Muscle of arm (tissue), 12 donors: ENCODE data around the gene MGAT4C. TPM values are rescaled to one million over a fixed set of nuclear protein-coding genes. Genes with fewer than 3 reads are reported as not detected.
"Not testable (repeated sequence)": the region's sequence is repeated elsewhere in the genome, so short reads cannot be mapped to it uniquely, and the experiment has no call there.

Experiments
- DNase-seq: peaks from one replicate; pipeline ENCODE4 v3.0.0-alpha.2; 2013
- polyA plus RNA-seq, 12 donors: library from polyadenylated mRNA; unstranded; fragments of 120-200 nt; gene quantifications; one replicate each; pipeline ENCODE4 v1.2.1, GENCODE V29; 2013; ENCODE audit not compliant: insufficient read length in 12 of 12

Gene MGAT4C
- polyA plus RNA-seq, 12 donors, result 0.38 to 2.2 (median 0.91) TPM; not detected in 2

DNA sequence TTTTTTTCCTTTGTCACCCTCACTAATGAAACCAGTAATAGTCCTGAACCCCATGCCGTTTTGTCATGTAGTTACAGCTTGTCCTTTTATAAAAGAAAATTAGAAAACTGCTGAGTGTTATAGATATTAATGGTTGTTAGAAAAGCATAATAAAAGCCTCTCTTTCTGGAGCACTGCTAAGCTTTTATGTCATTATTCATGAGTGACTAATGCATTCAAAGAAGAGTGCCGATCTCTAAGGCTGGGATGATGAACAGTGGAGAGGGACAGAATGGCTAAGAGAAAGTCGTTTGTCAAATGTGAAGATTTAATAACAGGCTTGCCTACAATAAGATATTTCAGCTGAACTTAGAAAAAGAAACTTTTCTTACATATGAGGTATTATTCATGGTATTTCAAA, 121.6 kb downstream of the MGAT4C start:
- no peak for DNase-seq

DNA sequence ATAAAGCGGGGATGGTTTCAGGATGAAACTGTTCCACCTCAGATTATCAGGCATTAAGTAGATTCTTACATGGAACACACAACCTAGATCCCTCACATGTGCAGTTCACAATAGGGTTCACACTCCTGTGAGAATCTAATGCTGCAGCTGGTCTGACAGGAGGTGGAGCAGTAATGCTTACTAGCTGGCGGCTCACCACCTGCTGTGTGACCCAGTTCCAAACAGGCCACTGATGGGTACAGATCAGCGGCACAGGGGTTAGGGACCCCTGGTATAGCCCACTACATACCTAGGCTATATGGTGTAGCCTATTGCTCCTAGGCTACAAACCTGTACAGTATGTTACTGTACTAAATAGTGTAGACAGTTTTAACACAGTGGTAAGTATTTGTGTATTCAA, 129.3 kb downstream of the MGAT4C start:
- DNase-seq, result not testable (repeated sequence)

GRCh38 chr12:86122846-86123468, 133.2 kb downstream of the MGAT4C start:
- no peak for DNase-seq

DNA sequence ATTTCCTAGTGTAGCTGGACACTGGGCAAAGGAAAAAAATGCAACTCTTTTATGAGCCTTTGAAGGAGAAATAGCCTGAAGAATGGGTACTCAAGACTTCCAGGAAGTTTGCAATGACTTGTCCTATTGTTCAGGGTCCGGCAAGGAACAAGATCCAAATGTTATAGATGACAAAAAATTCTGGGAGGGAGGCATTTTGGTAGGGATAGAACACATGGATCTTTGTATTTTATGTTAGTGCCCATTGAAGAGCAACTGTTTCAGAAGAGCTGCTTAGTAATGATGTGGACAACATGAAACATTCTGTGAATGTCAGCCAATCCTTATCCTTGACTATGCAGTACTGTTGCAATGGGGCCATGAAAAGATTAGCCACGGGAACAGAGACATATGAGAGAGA, 138.0 kb downstream of the MGAT4C start:
- no peak for DNase-seq

GRCh38 chr12:86117711-86118110, 138.5 kb downstream of the MGAT4C start:
- no peak for DNase-seq

GRCh38 chr12:86104087-86104486, 152.1 kb downstream of the MGAT4C start:
- DNase-seq, result no peak

DNA sequence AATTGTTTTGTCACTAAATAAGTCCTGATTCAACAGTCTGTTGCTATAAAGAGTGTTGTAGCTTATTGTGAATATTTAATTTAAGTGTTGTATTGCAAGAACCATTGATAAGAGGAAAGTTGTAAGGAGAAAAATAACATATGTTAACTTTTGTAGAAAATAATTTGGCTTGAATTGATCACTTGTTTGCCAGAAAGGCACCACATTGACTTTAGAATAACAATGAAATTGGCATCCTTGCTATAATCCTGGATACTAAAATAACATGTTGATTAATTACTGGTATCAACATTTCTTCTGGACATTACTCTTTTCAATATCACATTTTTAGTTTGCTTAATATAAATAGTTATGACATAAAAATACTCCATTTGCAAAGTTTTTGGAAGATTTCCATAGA, 159.0 kb downstream of the MGAT4C start:
- DNase-seq, result no peak

- no peak for DNase-seq
Observed at GRCh38 chr12:86091681-86092080, 164.5 kb downstream of the MGAT4C start.

- DNase-seq, result no peak
Observed at GRCh38 chr12:86081843-86082242, 174.3 kb downstream of the MGAT4C start.

DNA sequence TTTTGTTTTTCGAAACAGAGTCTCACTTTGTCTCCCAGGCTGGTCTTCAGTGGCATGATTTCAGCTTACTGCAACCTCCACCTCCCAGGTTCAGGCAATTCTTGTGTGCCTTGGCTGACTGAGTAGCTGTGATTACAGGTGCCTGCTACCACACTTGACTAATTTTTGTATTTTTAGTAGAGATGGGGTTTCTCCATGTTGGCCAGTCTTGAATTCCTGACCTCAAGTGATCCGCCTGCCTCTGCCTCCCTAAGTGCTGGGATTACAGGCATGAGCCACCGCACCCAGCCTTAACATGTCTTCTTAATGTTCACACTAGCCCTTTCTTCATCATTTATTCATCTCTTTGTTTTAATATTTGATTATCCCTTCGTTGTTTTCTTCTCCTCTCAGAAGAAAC, 197.1 kb downstream of the MGAT4C start:
- DNase-seq, result not testable (repeated sequence)

DNA sequence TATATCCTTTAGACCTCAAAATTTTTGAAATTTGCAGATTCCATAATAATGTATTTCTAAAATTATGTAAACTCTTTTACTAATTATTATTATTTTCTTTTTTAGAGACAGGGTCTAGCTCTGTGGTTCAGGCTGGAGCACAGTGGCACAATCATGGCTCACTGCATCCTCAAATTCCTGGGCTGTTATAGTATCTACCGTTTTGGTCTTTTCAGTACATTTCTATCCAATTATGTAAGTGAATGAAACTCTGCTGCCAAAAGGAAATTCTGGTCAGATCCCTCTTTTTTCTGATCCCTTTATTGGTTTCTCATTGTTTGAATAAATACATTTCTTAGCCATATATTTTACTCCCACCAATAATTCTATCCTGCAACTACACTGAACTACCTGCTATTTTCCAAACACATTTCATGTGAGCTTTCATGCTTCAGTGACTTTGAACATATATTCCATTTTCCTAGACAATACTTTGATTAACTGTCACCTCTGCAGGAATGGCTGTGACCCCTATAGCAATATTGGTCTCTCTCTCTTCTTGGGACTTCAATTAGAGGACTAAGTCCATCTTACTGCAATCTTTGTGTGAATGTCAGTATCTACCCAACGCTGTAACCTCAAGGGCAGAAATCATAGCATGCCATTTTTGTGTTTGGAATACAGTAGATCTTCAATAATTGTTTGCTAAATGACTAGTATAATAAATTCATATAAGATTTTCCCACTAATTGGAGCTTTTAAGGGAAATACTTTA, 198.9 kb downstream of the MGAT4C start:
- DNase-seq, result no peak

DNA sequence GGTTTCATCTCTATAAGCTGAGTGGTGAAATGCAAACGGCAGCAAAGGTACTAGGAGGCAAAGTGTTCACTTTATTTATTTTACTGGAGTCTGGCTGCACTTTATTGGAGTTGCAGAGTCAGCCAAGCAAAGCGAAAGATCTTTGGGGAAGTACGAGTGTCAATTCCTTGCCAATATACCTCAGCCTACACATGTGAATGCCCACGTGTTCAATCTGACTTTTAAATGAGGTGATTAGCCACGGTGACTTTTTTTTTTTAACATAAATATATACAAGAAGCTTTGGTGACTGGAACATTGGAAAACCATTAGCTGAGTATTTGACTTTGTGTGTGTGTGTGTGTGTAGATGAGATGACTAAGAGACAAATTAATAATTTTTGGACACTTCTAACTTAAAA, 203.3 kb downstream of the MGAT4C start:
- DNase-seq, result no peak

DNA sequence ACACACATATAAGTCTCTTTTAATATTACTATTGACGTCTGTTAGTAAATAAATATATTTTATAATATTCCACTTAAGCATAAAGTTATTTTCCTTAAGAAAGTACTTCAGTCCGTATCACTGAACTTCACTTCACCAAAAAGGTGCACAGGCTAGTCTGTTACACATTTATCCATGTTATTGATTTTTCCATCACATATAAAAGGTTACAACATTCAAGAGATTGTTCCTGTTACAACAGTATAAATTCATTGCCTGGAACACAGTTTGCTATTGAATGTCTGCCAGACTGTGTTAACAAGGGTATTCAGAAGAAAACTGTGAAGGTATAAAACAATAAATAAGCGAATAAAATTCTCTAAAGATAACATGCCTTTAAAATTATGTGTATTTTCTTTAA, 206.2 kb downstream of the MGAT4C start:
- DNase-seq, result no peak

- DNase-seq, result no peak
Observed at GRCh38 chr12:86044396-86044795, 211.8 kb downstream of the MGAT4C start.

- no peak for DNase-seq
Observed at GRCh38 chr12:86042062-86042461, 214.1 kb downstream of the MGAT4C start.

- DNase-seq, result no peak
Observed at GRCh38 chr12:86018361-86018760, 237.8 kb downstream of the MGAT4C start.

GRCh38 chr12:86015026-86015425, 241.2 kb downstream of the MGAT4C start:
- no peak for DNase-seq

GRCh38 chr12:86006727-86007126, 249.5 kb downstream of the MGAT4C start:
- DNase-seq, result no peak

GRCh38 chr12:85998074-85998473, 258.1 kb downstream of the MGAT4C start:
- no peak for DNase-seq

DNA sequence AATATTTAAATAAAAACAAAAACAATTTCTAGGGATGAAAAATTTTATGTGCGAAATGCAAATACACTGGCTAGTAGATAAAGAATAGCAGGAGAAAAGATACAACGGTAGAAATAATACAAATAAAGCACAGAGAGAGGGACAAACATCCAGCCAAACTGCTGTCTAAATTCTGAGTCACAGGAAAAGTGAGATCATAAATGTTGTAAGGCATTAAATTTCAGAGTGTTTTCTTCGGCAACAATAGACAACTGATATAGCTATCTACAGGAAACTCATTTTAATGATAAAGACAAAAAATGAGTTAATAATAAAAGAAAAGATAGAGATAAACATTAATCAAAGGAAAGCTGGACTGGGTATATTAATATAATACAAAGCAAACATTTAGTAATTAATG, 259.9 kb downstream of the MGAT4C start:
- no peak for DNase-seq

- no peak for DNase-seq
Observed at GRCh38 chr12:85993746-85994145, 262.4 kb downstream of the MGAT4C start.

DNA sequence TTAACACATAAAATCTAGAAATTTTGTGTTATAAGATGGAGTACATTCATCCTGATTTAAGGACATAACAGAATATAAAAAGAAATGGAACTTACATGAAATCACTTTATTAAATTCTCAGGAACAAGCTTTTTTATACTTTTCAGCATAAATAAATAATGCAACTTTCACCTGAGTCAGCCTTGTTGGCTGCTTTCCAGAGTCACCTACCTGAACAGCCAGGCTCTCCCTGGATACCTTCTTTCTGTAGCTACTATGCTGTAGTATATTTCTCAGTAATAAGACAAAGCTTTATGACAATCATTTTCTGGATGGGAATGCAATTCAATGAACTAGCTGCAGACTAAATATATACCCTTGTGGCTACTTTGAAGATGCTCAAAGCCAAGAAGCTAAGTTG, 270.2 kb downstream of the MGAT4C start:
- no peak for DNase-seq

DNA sequence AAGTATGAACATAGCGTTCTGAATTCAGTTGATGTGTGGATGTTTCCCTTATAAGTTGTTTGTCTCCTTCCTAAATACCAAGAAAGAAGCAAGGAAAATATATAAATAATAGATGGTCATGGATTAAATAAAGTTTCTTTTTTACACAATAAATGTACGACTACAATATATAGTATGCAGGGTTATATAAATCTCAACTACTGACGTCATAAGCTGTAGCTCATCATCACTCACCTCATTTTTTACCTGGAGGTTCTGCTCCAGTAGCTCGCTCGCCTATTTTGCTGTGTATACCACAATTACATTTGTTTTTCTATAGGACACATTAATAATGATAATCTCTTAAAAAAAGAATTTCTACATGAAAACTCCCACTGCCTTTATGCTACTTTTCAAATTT, 272.6 kb downstream of the MGAT4C start:
- no peak for DNase-seq

- no peak for DNase-seq
Observed at GRCh38 chr12:85979641-85980040, 276.6 kb downstream of the MGAT4C start.
